HepG2 (cell line): ENCODE data around the gene MAP3K19. TPM values are rescaled to one million over a fixed set of nuclear protein-coding genes. Genes with fewer than 3 reads are reported as not detected.

ENCODE experiments used
- CBFB ChIP-seq: sonication (generic); formaldehyde crosslinking; IDR thresholded peaks from 2 replicates; pipeline ENCODE4 v1.4.0; 2020; ENCODE audit warnings: missing genetic modification reagents
- JUN ChIP-seq: sonication (generic); formaldehyde crosslinking; IDR thresholded peaks from 2 replicates; pipeline ENCODE4 v1.4.0; 2020; ENCODE audit warnings: mild to moderate bottlenecking, missing genetic modification reagents
- KLF16 ChIP-seq, 2 experiments: sonication (generic) in 1 of 2; formaldehyde crosslinking in 1 of 2; IDR thresholded peaks; 2 replicates each; pipeline versions ENCODE4 v1.6.1 to v1.8.0; 2016 to 2023; ENCODE audit warnings: missing genetic modification reagents in 2 of 2, missing compliant biosample characterization in 1 of 2
- MTF2 ChIP-seq: sonication (generic); formaldehyde crosslinking; IDR thresholded peaks from 2 replicates; pipeline ENCODE4 v1.5.0; 2020; ENCODE audit warnings: missing genetic modification reagents, borderline replicate concordance
- NFKBIZ ChIP-seq: IDR thresholded peaks from 2 replicates; pipeline ENCODE4 v1.6.1; 2018; ENCODE audit warnings: missing genetic modification reagents, missing compliant biosample characterization
- REL ChIP-seq: sonication (generic); formaldehyde crosslinking; conservative IDR thresholded peaks from 2 replicates; pipeline ENCODE4 v1.8.0; 2022; ENCODE audit warnings: mild to moderate bottlenecking, missing genetic modification reagents, moderate library complexity
- SALL2 ChIP-seq: sonication (generic); formaldehyde crosslinking; IDR thresholded peaks from 2 replicates; pipeline ENCODE4 v1.8.1; 2023; ENCODE audit warnings: mild to moderate bottlenecking, missing genetic modification reagents, inconsistent platforms
- SKI ChIP-seq: fragments of 450-650 bp; IDR thresholded peaks from one replicate; pipeline ENCODE4 v1.6.1; 2018; ENCODE audit warnings: mild to moderate bottlenecking; ENCODE audit not compliant: partially characterized antibody
- ZNF121 ChIP-seq: sonication (generic); formaldehyde crosslinking; IDR thresholded peaks from 2 replicates; pipeline ENCODE4 v1.5.0; 2020; ENCODE audit warnings: mild to moderate bottlenecking, missing genetic modification reagents
- ZNF24 ChIP-seq: fragments of 450-650 bp; IDR thresholded peaks from 2 replicates; pipeline ENCODE4 v1.6.1; 2017; ENCODE audit warnings: antibody characterized with exemption, mild to moderate bottlenecking
- ZNF253 ChIP-seq: sonication (generic); formaldehyde crosslinking; IDR thresholded peaks from 2 replicates; pipeline ENCODE4 v1.8.0; 2022; ENCODE audit warnings: mild to moderate bottlenecking, missing genetic modification reagents, borderline replicate concordance
- ZSCAN21 ChIP-seq: sonication (generic); formaldehyde crosslinking; IDR thresholded peaks from 2 replicates; pipeline ENCODE4 v1.8.0; 2022; ENCODE audit warnings: mild to moderate bottlenecking, missing genetic modification reagents, moderate library complexity, borderline replicate concordance
- polyA plus RNA-seq, 8 experiments: library from polyadenylated mRNA; depleted of rRNA in 3 of 8; stranded (reverse) in 7 of 8; unstranded in 1 of 8; fragments of >200 nt; fragmentation: Illumina TruSeq in 4 of 8; extraction: Trizol in 4 of 8; gene quantifications; 2 replicates each; pipeline versions ENCODE4 v1.2.1 to v1.2.3, GENCODE V29; 2011 to 2016; ENCODE audit warnings: low read depth in 4 of 8, missing spikeins in 1 of 8, mixed read lengths in 1 of 8; ENCODE audit not compliant: insufficient read depth in 1 of 8
- total RNA-seq, 5 experiments: library from RNA; depleted of rRNA; stranded (reverse); fragments of >200 nt; fragmentation: Illumina TruSeq; extraction: Trizol; gene quantifications; 2 replicates each; pipeline ENCODE4 v1.2.3, GENCODE V29; 2016; ENCODE audit warnings: low read depth in 1 of 5
- TF ChIP-seq, protein P1 (sequence below): sonication (generic); formaldehyde crosslinking; IDR thresholded peaks from 2 replicates; pipeline ENCODE4 v1.8.1; 2023; ENCODE audit warnings: mild to moderate bottlenecking, missing genetic modification reagents
- TF ChIP-seq, protein P2 (sequence below): sonication (generic); formaldehyde crosslinking; IDR thresholded peaks from 2 replicates; pipeline ENCODE4 v1.4.0; 2020; ENCODE audit warnings: missing genetic modification reagents, borderline replicate concordance
- TF ChIP-seq, protein P3 (sequence below): sonication (generic); formaldehyde crosslinking; IDR thresholded peaks from 2 replicates; pipeline ENCODE4 v1.5.0; 2020; ENCODE audit warnings: mild to moderate bottlenecking, missing genetic modification reagents
- TF ChIP-seq, protein P4 (sequence below): IDR thresholded peaks from 2 replicates; pipeline ENCODE4 v1.6.1; 2012; ENCODE audit warnings: inconsistent platforms
- TF ChIP-seq, protein P5 (sequence below): IDR thresholded peaks from 2 replicates; pipeline ENCODE4 v1.6.1; 2016; ENCODE audit warnings: low read depth, control low read depth
- TF ChIP-seq, protein P6 (sequence below): conservative IDR thresholded peaks from 2 replicates; pipeline ENCODE4 v1.6.1; 2018; ENCODE audit warnings: missing genetic modification reagents

Gene MAP3K19
- total and polyA plus RNA-seq, 2 of the 13 experiments (the other 11 are each of a cell fraction or from before 2014, with no cell fraction given): not detected

DNA sequence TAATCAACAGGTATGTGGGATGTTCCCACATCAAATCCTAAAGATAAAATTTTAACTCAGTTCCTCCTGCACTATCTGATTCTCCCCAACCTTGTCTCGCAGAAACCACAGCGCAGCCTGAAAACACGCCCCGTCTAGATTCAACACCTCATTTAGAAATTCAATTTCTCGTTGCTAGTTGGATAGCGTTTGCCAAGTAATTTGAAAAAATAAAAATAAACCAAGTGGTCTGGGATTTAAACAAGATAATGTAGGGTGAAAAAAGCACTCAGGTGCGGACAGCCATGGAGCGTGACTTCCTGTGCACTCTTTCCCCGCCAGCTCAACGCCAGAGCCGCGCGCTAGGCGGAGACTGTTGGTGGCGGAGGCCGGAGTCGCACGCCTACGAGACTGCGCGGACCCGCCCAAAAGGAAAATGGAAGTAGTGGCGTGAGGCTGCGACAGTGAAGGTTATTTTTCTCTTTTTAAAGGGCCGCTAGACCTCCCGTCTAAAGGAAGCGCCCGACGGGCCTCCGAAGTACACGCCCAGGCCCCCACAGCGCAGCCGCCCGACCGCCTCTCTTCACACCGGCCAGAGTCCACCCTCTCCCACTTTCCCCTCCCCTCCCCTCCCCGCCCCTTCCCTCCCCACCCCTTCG lies 129.2 kb downstream of the MAP3K19 start (continued):
- TF ChIP-seq, protein P1, sequence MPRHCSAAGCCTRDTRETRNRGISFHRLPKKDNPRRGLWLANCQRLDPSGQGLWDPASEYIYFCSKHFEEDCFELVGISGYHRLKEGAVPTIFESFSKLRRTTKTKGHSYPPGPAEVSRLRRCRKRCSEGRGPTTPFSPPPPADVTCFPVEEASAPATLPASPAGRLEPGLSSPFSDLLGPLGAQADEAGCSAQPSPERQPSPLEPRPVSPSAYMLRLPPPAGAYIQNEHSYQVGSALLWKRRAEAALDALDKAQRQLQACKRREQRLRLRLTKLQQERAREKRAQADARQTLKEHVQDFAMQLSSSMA (CRISPR knock-in tag): no peak; the same call in 1 of the 2 replicates
- TF ChIP-seq ZNF121 (CRISPR knock-in tag) (peak; percentile 44; the same call in 1 of the 2 replicates), ZSCAN21 (CRISPR knock-in tag) (no peak), ZNF24 (no peak), SKI (peak; percentile 31), JUN (no peak), SALL2 (0 out of 2 replicates have a peak, but pooled peaks have one; percentile 5), KLF16 (CRISPR knock-in tag; IDR thresholded peaks at IDR 0.05) (0 out of 4 replicates have a peak, but pooled peaks of 1 of the 2 experiments have one; percentile 46), NFKBIZ (CRISPR knock-in tag) (peak; percentile 68; the same call in 1 of the 2 replicates), ZNF253 (CRISPR knock-in tag) (no peak), CBFB (CRISPR knock-in tag) (no peak; the same call in 1 of the 2 replicates), REL (CRISPR knock-in tag) (no peak; the same call in 1 of the 2 replicates), MTF2 (CRISPR knock-in tag) (no peak; the same call in 1 of the 2 replicates)
- TF ChIP-seq, protein P2, sequence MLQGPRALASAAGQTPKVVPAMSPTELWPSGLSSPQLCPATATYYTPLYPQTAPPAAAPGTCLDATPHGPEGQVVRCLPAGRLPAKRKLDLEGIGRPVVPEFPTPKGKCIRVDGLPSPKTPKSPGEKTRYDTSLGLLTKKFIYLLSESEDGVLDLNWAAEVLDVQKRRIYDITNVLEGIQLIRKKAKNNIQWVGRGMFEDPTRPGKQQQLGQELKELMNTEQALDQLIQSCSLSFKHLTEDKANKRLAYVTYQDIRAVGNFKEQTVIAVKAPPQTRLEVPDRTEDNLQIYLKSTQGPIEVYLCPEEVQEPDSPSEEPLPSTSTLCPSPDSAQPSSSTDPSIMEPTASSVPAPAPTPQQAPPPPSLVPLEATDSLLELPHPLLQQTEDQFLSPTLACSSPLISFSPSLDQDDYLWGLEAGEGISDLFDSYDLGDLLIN (CRISPR knock-in tag): peak; percentile 75; the same call in 1 of the 2 replicates
- TF ChIP-seq, protein P3, sequence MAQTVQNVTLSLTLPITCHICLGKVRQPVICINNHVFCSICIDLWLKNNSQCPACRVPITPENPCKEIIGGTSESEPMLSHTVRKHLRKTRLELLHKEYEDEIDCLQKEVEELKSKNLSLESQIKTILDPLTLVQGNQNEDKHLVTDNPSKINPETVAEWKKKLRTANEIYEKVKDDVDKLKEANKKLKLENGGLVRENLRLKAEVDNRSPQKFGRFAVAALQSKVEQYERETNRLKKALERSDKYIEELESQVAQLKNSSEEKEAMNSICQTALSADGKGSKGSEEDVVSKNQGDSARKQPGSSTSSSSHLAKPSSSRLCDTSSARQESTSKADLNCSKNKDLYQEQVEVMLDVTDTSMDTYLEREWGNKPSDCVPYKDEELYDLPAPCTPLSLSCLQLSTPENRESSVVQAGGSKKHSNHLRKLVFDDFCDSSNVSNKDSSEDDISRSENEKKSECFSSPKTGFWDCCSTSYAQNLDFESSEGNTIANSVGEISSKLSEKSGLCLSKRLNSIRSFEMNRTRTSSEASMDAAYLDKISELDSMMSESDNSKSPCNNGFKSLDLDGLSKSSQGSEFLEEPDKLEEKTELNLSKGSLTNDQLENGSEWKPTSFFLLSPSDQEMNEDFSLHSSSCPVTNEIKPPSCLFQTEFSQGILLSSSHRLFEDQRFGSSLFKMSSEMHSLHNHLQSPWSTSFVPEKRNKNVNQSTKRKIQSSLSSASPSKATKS (CRISPR knock-in tag): 0 out of 2 replicates have a peak, but pooled peaks have one; percentile 54
- TF ChIP-seq, protein P4, sequence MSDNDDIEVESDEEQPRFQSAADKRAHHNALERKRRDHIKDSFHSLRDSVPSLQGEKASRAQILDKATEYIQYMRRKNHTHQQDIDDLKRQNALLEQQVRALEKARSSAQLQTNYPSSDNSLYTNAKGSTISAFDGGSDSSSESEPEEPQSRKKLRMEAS: peak; percentile 25; the same call in 1 of the 2 replicates
- TF ChIP-seq, protein P5, sequence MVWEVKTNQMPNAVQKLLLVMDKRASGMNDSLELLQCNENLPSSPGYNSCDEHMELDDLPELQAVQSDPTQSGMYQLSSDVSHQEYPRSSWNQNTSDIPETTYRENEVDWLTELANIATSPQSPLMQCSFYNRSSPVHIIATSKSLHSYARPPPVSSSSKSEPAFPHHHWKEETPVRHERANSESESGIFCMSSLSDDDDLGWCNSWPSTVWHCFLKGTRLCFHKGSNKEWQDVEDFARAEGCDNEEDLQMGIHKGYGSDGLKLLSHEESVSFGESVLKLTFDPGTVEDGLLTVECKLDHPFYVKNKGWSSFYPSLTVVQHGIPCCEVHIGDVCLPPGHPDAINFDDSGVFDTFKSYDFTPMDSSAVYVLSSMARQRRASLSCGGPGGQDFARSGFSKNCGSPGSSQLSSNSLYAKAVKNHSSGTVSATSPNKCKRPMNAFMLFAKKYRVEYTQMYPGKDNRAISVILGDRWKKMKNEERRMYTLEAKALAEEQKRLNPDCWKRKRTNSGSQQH (CRISPR knock-in tag): 0 out of 2 replicates have a peak, but pooled peaks have one; percentile 24
- TF ChIP-seq, protein P6, sequence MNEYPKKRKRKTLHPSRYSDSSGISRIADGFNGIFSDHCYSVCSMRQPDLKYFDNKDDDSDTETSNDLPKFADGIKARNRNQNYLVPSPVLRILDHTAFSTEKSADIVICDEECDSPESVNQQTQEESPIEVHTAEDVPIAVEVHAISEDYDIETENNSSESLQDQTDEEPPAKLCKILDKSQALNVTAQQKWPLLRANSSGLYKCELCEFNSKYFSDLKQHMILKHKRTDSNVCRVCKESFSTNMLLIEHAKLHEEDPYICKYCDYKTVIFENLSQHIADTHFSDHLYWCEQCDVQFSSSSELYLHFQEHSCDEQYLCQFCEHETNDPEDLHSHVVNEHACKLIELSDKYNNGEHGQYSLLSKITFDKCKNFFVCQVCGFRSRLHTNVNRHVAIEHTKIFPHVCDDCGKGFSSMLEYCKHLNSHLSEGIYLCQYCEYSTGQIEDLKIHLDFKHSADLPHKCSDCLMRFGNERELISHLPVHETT (CRISPR knock-in tag): no peak
